HepG2 (cell line): ENCODE results near the gene HBEGF. TPM values are rescaled to one million over a fixed set of nuclear protein-coding genes. Genes with fewer than 3 reads are reported as not detected.

Experiments
- ATF2 ChIP-seq: sonication (generic); formaldehyde crosslinking; IDR thresholded peaks from 2 replicates; pipeline ENCODE4 v1.4.0; 2020; ENCODE audit warnings: missing genetic modification reagents
- ATF3 ChIP-seq: sonication (generic); formaldehyde crosslinking; IDR thresholded peaks from 2 replicates; pipeline ENCODE4 v1.4.0; 2020; ENCODE audit warnings: missing genetic modification reagents
- CEBPB ChIP-seq: IDR thresholded peaks from 2 replicates; pipeline ENCODE4 v1.6.1; 2011; ENCODE audit warnings: low read depth, low read length, improper control_type of control experiment, borderline replicate concordance
- CSRNP2 ChIP-seq: sonication (generic); formaldehyde crosslinking; conservative IDR thresholded peaks from 2 replicates; pipeline ENCODE4 v1.8.0; 2022; ENCODE audit warnings: low read depth, missing genetic modification reagents
- FOXM1 ChIP-seq: sonication (generic); formaldehyde crosslinking; IDR thresholded peaks from 2 replicates; pipeline ENCODE4 v1.5.0; 2020; ENCODE audit warnings: missing genetic modification reagents
- GTF3A ChIP-seq: sonication (generic); formaldehyde crosslinking; conservative IDR thresholded peaks from 2 replicates; pipeline ENCODE4 v1.4.0; 2020; ENCODE audit warnings: mild to moderate bottlenecking, missing genetic modification reagents
- JUND ChIP-seq: sonication (generic); formaldehyde crosslinking; IDR thresholded peaks from 2 replicates; pipeline ENCODE4 v1.8.0; 2022; ENCODE audit warnings: mild to moderate bottlenecking, missing genetic modification reagents
- KLF16 ChIP-seq, 2 experiments: sonication (generic) in 1 of 2; formaldehyde crosslinking in 1 of 2; IDR thresholded peaks; 2 replicates each; pipeline versions ENCODE4 v1.6.1 to v1.8.0; 2016 to 2023; ENCODE audit warnings: missing genetic modification reagents in 2 of 2, missing compliant biosample characterization in 1 of 2
- PHF8 ChIP-seq: sonication (generic); formaldehyde crosslinking; IDR thresholded peaks from 2 replicates; pipeline ENCODE4 v1.5.0; 2020; ENCODE audit warnings: missing genetic modification reagents
- POLR2AphosphoS5 ChIP-seq: IDR thresholded peaks from 2 replicates; pipeline ENCODE4 v1.6.1; 2012; ENCODE audit warnings: low read depth, low read length
- SRY ChIP-seq: sonication (generic); formaldehyde crosslinking; IDR thresholded peaks from 2 replicates; pipeline ENCODE4 v1.8.0; 2022; ENCODE audit warnings: mild to moderate bottlenecking, missing genetic modification reagents
- THAP11 ChIP-seq: IDR thresholded peaks from 2 replicates; pipeline ENCODE4 v1.6.1; 2016; ENCODE audit warnings: missing biosample characterization, missing genetic modification reagents
- THRA ChIP-seq: sonication (generic); formaldehyde crosslinking; IDR thresholded peaks from 2 replicates; pipeline ENCODE4 v1.4.0; 2020; ENCODE audit warnings: missing genetic modification reagents, borderline replicate concordance
- ZBTB14 ChIP-seq: sonication (generic); formaldehyde crosslinking; IDR thresholded peaks from 2 replicates; pipeline ENCODE4 v1.4.0; 2020; ENCODE audit warnings: missing genetic modification reagents
- ZNF709 ChIP-seq: sonication (generic); formaldehyde crosslinking; IDR thresholded peaks from 2 replicates; pipeline ENCODE4 v1.5.0; 2020; ENCODE audit warnings: mild to moderate bottlenecking, missing genetic modification reagents
- ZSCAN31 ChIP-seq: sonication (generic); formaldehyde crosslinking; IDR thresholded peaks from 2 replicates; pipeline ENCODE4 v1.5.0; 2020; ENCODE audit warnings: low read depth, mild to moderate bottlenecking, missing genetic modification reagents
- polyA plus RNA-seq, 8 experiments: library from polyadenylated mRNA; depleted of rRNA in 3 of 8; stranded (reverse) in 7 of 8; unstranded in 1 of 8; fragments of >200 nt; fragmentation: Illumina TruSeq in 4 of 8; extraction: Trizol in 4 of 8; gene quantifications; 2 replicates each; pipeline versions ENCODE4 v1.2.1 to v1.2.3, GENCODE V29; 2011 to 2016; ENCODE audit warnings: low read depth in 4 of 8, missing spikeins in 1 of 8, mixed read lengths in 1 of 8; ENCODE audit not compliant: insufficient read depth in 1 of 8
- total RNA-seq, 5 experiments: library from RNA; depleted of rRNA; stranded (reverse); fragments of >200 nt; fragmentation: Illumina TruSeq; extraction: Trizol; gene quantifications; 2 replicates each; pipeline ENCODE4 v1.2.3, GENCODE V29; 2016; ENCODE audit warnings: low read depth in 1 of 5
- TF ChIP-seq, protein P1 (sequence below): sonication (generic); formaldehyde crosslinking; IDR thresholded peaks from 2 replicates; pipeline ENCODE4 v1.4.0; 2020; ENCODE audit warnings: mild to moderate bottlenecking, missing genetic modification reagents, borderline replicate concordance
- TF ChIP-seq, protein P2 (sequence below): IDR thresholded peaks from 2 replicates; pipeline ENCODE4 v1.6.1; 2016; ENCODE audit warnings: low read depth, borderline replicate concordance
- TF ChIP-seq, protein P3 (sequence below): sonication (generic); formaldehyde crosslinking; IDR thresholded peaks from 2 replicates; pipeline ENCODE4 v1.8.0; 2022; ENCODE audit warnings: missing genetic modification reagents, mild to moderate bottlenecking, borderline replicate concordance

The HBEGF gene
- total and polyA plus RNA-seq, 2 of the 13 experiments (the other 11 are each of a cell fraction or from before 2014, with no cell fraction given) = 1.7 to 5.0 TPM

DNA sequence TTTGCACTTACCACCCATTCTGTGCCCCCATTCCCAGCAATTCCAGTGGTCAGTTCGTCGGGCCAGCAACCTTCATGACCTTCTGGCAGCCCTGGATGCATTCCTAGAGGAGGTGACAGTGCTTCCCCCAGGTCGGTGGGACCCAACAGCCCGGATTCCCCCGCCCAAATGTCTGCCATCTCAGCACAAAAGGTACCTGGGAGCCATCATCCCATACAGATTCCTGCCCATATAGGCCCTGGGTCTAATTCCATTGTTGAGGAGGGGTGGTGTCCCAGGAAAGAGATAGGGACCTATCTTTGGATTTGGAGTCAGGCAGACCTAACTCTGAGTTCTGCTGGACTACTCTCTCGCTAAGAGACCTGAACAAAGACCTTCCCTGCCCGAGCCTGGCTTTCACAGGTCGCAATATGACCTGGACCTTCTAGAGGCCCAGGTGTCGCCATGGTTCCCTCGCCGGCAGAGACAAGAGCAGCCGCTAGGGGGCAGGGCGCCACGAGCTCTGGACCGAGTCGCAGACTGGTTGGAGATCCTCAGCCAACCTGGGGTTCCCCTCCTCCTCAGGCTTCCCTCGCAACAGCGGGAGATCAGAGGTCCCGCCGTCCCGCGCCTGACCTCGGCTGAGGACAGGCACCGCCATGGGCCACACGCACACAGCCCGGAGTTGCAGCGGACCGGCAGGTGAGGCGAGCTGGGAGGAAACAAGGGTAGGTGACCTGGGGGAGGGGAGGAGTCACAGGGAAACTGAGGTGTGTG lies 16.6 kb upstream of the HBEGF start (continued):
- no peak for TF ChIP-seq ATF3 (CRISPR knock-in tag)
- no peak for TF ChIP-seq CEBPB
- TF ChIP-seq ATF2 = 0 out of 2 replicates have a peak, but pooled peaks have one; percentile 22
- peak; percentile 97 for TF ChIP-seq THRA (CRISPR knock-in tag)
- TF ChIP-seq, protein P1, sequence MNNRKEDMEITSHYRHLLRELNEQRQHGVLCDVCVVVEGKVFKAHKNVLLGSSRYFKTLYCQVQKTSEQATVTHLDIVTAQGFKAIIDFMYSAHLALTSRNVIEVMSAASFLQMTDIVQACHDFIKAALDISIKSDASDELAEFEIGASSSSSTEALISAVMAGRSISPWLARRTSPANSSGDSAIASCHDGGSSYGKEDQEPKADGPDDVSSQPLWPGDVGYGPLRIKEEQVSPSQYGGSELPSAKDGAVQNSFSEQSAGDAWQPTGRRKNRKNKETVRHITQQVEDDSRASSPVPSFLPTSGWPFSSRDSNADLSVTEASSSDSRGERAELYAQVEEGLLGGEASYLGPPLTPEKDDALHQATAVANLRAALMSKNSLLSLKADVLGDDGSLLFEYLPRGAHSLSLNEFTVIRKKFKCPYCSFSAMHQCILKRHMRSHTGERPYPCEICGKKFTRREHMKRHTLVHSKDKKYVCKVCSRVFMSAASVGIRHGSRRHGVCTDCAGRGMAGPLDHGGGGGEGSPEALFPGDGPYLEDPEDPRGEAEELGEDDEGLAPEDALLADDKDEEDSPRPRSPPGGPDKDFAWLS (CRISPR knock-in tag) = 0 out of 2 replicates have a peak, but pooled peaks have one; percentile 31
- no peak for TF ChIP-seq CSRNP2 (CRISPR knock-in tag)
- peak; percentile 59; the same call in 1 of the 2 replicates for TF ChIP-seq THAP11 (CRISPR knock-in tag)
- TF ChIP-seq JUND (CRISPR knock-in tag) = no peak
- no peak for TF ChIP-seq POLR2AphosphoS5
- TF ChIP-seq FOXM1 = no peak
- TF ChIP-seq ZBTB14 (CRISPR knock-in tag) = no peak
- TF ChIP-seq PHF8 (CRISPR knock-in tag) = 0 out of 2 replicates have a peak, but pooled peaks have one; percentile 22
- TF ChIP-seq, protein P2, sequence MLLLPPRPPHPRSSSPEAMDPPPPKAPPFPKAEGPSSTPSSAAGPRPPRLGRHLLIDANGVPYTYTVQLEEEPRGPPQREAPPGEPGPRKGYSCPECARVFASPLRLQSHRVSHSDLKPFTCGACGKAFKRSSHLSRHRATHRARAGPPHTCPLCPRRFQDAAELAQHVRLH (CRISPR knock-in tag) = peak; percentile 71; the same call in 1 of the 2 replicates
- TF ChIP-seq GTF3A (CRISPR knock-in tag) = peak; percentile 92
- TF ChIP-seq ZSCAN31 (CRISPR knock-in tag) = peak; percentile 60; the same call in 1 of the 2 replicates
- TF ChIP-seq ZNF709 = peak; percentile 63; the same call in 1 of the 2 replicates
- TF ChIP-seq KLF16 (CRISPR knock-in tag; IDR thresholded peaks at IDR 0.05) = peak in 1 of 2 experiments; percentile 67; a peak in 1 of 4 replicates
- TF ChIP-seq, protein P3, sequence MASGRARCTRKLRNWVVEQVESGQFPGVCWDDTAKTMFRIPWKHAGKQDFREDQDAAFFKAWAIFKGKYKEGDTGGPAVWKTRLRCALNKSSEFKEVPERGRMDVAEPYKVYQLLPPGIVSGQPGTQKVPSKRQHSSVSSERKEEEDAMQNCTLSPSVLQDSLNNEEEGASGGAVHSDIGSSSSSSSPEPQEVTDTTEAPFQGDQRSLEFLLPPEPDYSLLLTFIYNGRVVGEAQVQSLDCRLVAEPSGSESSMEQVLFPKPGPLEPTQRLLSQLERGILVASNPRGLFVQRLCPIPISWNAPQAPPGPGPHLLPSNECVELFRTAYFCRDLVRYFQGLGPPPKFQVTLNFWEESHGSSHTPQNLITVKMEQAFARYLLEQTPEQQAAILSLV (CRISPR knock-in tag) = peak; percentile 73; the same call in 1 of the 2 replicates
- 0 out of 2 replicates have a peak, but pooled peaks have one; percentile 43 for TF ChIP-seq SRY (CRISPR knock-in tag)
